Neuronal stem cell (in vitro differentiated cells): ENCODE measurements around the gene PLPPR1.
"Not testable (repeated sequence)": the region's sequence is repeated elsewhere in the genome, so short reads cannot be mapped to it uniquely, and the experiment has no call there.

ENCODE experiments used
- DNase-seq: peaks from one replicate; pipeline ENCODE4 v3.0.0-alpha.2; 2013; ENCODE audit warnings: low spot score
- H2AFZ ChIP-seq: one replicate; pipeline ENCODE4 v1.6.1; 2013; ENCODE audit warnings: mild to moderate bottlenecking, low read length, inconsistent platforms
- H2AK5ac ChIP-seq: 2 replicates; pipeline ENCODE4 v1.6.1; 2013; ENCODE audit warnings: low read depth, mild to moderate bottlenecking, inconsistent platforms, low read length, moderate library complexity, mixed read lengths
- H2BK120ac ChIP-seq: 2 replicates; pipeline ENCODE4 v1.6.1; 2013; ENCODE audit warnings: low read depth, mild to moderate bottlenecking, inconsistent platforms, low read length, moderate library complexity, mixed read lengths
- H2BK12ac ChIP-seq: one replicate; pipeline ENCODE4 v1.6.1; 2013; ENCODE audit warnings: low read length, inconsistent platforms
- H2BK15ac ChIP-seq: 2 replicates; pipeline ENCODE4 v1.6.1; 2013; ENCODE audit warnings: mild to moderate bottlenecking, low read length, inconsistent platforms, mixed read lengths
- H2BK5ac ChIP-seq: one replicate; pipeline ENCODE4 v1.6.1; 2013; ENCODE audit warnings: inconsistent platforms, mild to moderate bottlenecking, low read length, moderate library complexity
- H3K14ac ChIP-seq: one replicate; pipeline ENCODE4 v1.6.1; 2013; ENCODE audit warnings: low read length, inconsistent platforms
- H3K18ac ChIP-seq: 2 replicates; pipeline ENCODE4 v1.6.1; 2013; ENCODE audit warnings: low read length, inconsistent platforms
- H3K23ac ChIP-seq: 2 replicates; pipeline ENCODE4 v1.6.1; 2013; ENCODE audit warnings: low read depth, mild to moderate bottlenecking, mixed read lengths, low read length, inconsistent platforms; ENCODE audit not compliant: poor library complexity
- H3K27ac ChIP-seq: replicated peaks from 3 replicates; pipeline ENCODE4 v1.5.1; 2013; ENCODE audit warnings: low read length, inconsistent platforms
- H3K27me3 ChIP-seq, 3 experiments: 2 replicates each; pipeline ENCODE4 v1.6.1; 2013; ENCODE audit warnings: low read length in 3 of 3, mild to moderate bottlenecking in 2 of 3, inconsistent platforms in 1 of 3, low read depth in 1 of 3, mixed read lengths in 1 of 3, moderate library complexity in 1 of 3; ENCODE audit not compliant: control insufficient read depth in 3 of 3, insufficient read depth in 3 of 3
- H3K36me3 ChIP-seq, 2 donors: replicated peaks in 1 of 2; 2 replicates each; pipeline ENCODE4 v1.6.1; 2013; ENCODE audit warnings: low read length in 2 of 2; ENCODE audit not compliant: control insufficient read depth in 2 of 2, insufficient read depth in 2 of 2
- H3K4ac ChIP-seq: 2 replicates; pipeline ENCODE4 v1.6.1; 2013; ENCODE audit warnings: inconsistent platforms, mild to moderate bottlenecking, low read length, moderate library complexity
- H3K4me1 ChIP-seq, 2 donors: 1 replicate in 1 of 2; 2 replicates in 1 of 2; pipeline ENCODE4 v1.6.1; 2013; ENCODE audit warnings: low read length in 2 of 2, low read depth in 1 of 2; ENCODE audit not compliant: control insufficient read depth in 2 of 2, insufficient read depth in 1 of 2
- H3K4me2 ChIP-seq: one replicate; pipeline ENCODE4 v1.6.1; 2013; ENCODE audit warnings: mild to moderate bottlenecking, low read length, inconsistent platforms; ENCODE audit not compliant: insufficient read depth, poor library complexity, severe bottlenecking
- H3K4me3 ChIP-seq, 2 donors: 2 replicates each; pipeline ENCODE4 v1.5.1; 2013; ENCODE audit warnings: low read length in 2 of 2, mild to moderate bottlenecking in 2 of 2, inconsistent platforms in 1 of 2, moderate library complexity in 1 of 2
- H3K79me1 ChIP-seq: one replicate; pipeline ENCODE4 v1.6.1; 2013; ENCODE audit warnings: low read depth, mild to moderate bottlenecking, inconsistent platforms, low read length, moderate library complexity
- H3K9ac ChIP-seq: one replicate; pipeline ENCODE4 v1.6.1; 2013; ENCODE audit warnings: mild to moderate bottlenecking, low read depth, low read length, inconsistent platforms; ENCODE audit not compliant: poor library complexity
- H3K9me3 ChIP-seq, 2 donors: replicated peaks in 1 of 2; 2 replicates each; pipeline versions ENCODE3 to v1.6.1; 2013; ENCODE audit warnings: low read length in 2 of 2, mild to moderate bottlenecking in 2 of 2, inconsistent platforms in 1 of 2, low read depth in 1 of 2, mixed read lengths in 1 of 2, moderate library complexity in 1 of 2; ENCODE audit not compliant: control insufficient read depth in 2 of 2, insufficient read depth in 1 of 2
- H4K8ac ChIP-seq: one replicate; pipeline ENCODE4 v1.6.1; 2013; ENCODE audit warnings: low read depth, mild to moderate bottlenecking, inconsistent platforms, low read length, moderate library complexity
- H4K91ac ChIP-seq: one replicate; pipeline ENCODE4 v1.6.1; 2013; ENCODE audit warnings: low read length, low read depth, mild to moderate bottlenecking, inconsistent platforms; ENCODE audit not compliant: poor library complexity
- WGBS, 2 donors: extraction: QIAGEN DNeasy Blood & Tissue Kit; methylation state at CpG; one replicate each; pipeline ENCODE4 v1.1.7; 2013; ENCODE audit warnings: missing lambda C conversion rate in 2 of 2, mixed read lengths in 1 of 2; ENCODE audit not compliant: insufficient read length in 2 of 2, insufficient replicate concordance in 1 of 2; ENCODE audit errors: extremely low coverage in 2 of 2; 5-methylcytosine and 5-hydroxymethylcytosine counted together

PLPPR1 gene

GRCh38 chr9:101274971-101275768 is 246.6 kb downstream of the PLPPR1 start:
- no peak overlapping the region for H3K4me2 ChIP-seq
- H2BK120ac ChIP-seq, result no peak overlapping the region
- H3K4me3 ChIP-seq, result no peak overlapping the region
- no peak overlapping the region for H3K4ac ChIP-seq
- peaks cover 0 to 6% of the 10 kb centered on the region in 2 donors for H3K4me1 ChIP-seq
- DNase-seq, result no peak
- no peak overlapping the region for H3K9ac ChIP-seq
- no peak overlapping the region for H2BK15ac ChIP-seq
- H2AFZ ChIP-seq, result no peak overlapping the region
- H3K23ac ChIP-seq, result no peak overlapping the region
- no peak overlapping the region for H2BK5ac ChIP-seq
- H3K18ac ChIP-seq, result no peak overlapping the region
- H2BK12ac ChIP-seq, result no peak overlapping the region
- H3K9me3 ChIP-seq, result no peaks in the 10 kb centered on the region
- no peaks in the 10 kb centered on the region for H3K79me1 ChIP-seq
- no peaks in the 10 kb centered on the region for H3K36me3 ChIP-seq
- no CpG with 5 or more reads among the region's 8 CpGs for WGBS, 2 donors
- no peak overlapping the region for H2AK5ac ChIP-seq
- no peak overlapping the region for H3K27ac ChIP-seq
- H4K91ac ChIP-seq, result no peak overlapping the region
- no peak overlapping the region for H4K8ac ChIP-seq
- no peak overlapping the region for H3K14ac ChIP-seq
- H3K27me3 ChIP-seq, result no peaks in the 10 kb centered on the region

- H3K4me3 ChIP-seq, result no peak overlapping the region
- no peak overlapping the region for H2AFZ ChIP-seq
- no peak overlapping the region for H4K91ac ChIP-seq
- H3K27ac ChIP-seq, result no peak overlapping the region
- WGBS, 2 donors, result no CpG with 5 or more reads among the region's 6 CpGs
- H2BK120ac ChIP-seq, result no peak overlapping the region
- no peaks in the 10 kb centered on the region for H3K79me1 ChIP-seq
- no peak overlapping the region for H2BK15ac ChIP-seq
- H3K4ac ChIP-seq, result no peak overlapping the region
- no peak overlapping the region for H3K23ac ChIP-seq
- H3K36me3 ChIP-seq, result no peaks in the 10 kb centered on the region
- H2BK5ac ChIP-seq, result no peak overlapping the region
- no peak overlapping the region for H2BK12ac ChIP-seq
- no peak overlapping the region for H2AK5ac ChIP-seq
- H4K8ac ChIP-seq, result no peak overlapping the region
- H3K18ac ChIP-seq, result no peak overlapping the region
- no peak overlapping the region for H3K4me2 ChIP-seq
- no peaks in the 10 kb centered on the region for H3K9me3 ChIP-seq
- H3K4me1 ChIP-seq, result peaks cover 0 to 6% of the 10 kb centered on the region in 2 donors
- no peaks in the 10 kb centered on the region for H3K27me3 ChIP-seq
- DNase-seq, result no peak
- H3K14ac ChIP-seq, result no peak overlapping the region
- H3K9ac ChIP-seq, result no peak overlapping the region
Measured at GRCh38 chr9:101275769-101276250, 247.3 kb downstream of the PLPPR1 start.

GRCh38 chr9:101291043-101291442 is 262.5 kb downstream of the PLPPR1 start:
- not testable (repeated sequence) for H2BK12ac ChIP-seq, H3K27ac ChIP-seq, H2BK15ac ChIP-seq, H2BK5ac ChIP-seq, H2AFZ ChIP-seq, DNase-seq, H3K9me3 ChIP-seq, H3K27me3 ChIP-seq, H3K18ac ChIP-seq, H3K36me3 ChIP-seq, H3K9ac ChIP-seq, H3K23ac ChIP-seq, H4K8ac ChIP-seq, H3K4ac ChIP-seq, H3K4me1 ChIP-seq, H3K79me1 ChIP-seq, H4K91ac ChIP-seq, H2AK5ac ChIP-seq, H2BK120ac ChIP-seq, H3K4me2 ChIP-seq, H3K4me3 ChIP-seq, H3K14ac ChIP-seq
- no CpG with 5 or more reads among the region's 12 CpGs for WGBS, 2 donors

- no peak overlapping the region for H3K9ac ChIP-seq
- H3K36me3 ChIP-seq, result no peaks in the 10 kb centered on the region
- H2BK12ac ChIP-seq, result no peak overlapping the region
- no peak overlapping the region for H3K18ac ChIP-seq
- H3K4ac ChIP-seq, result no peak overlapping the region
- H2BK15ac ChIP-seq, result no peak overlapping the region
- H4K91ac ChIP-seq, result no peak overlapping the region
- H2AK5ac ChIP-seq, result no peak overlapping the region
- no peak overlapping the region for H2BK5ac ChIP-seq
- H3K4me2 ChIP-seq, result no peak overlapping the region
- H3K4me3 ChIP-seq, result no peak overlapping the region
- no peak overlapping the region for H4K8ac ChIP-seq
- no peak for DNase-seq
- H3K9me3 ChIP-seq, result no peaks in the 10 kb centered on the region
- H3K79me1 ChIP-seq, result no peaks in the 10 kb centered on the region
- no peaks in the 10 kb centered on the region for H3K4me1 ChIP-seq
- H3K23ac ChIP-seq, result no peak overlapping the region
- no peak overlapping the region for H3K27ac ChIP-seq
- H3K14ac ChIP-seq, result no peak overlapping the region
- H2BK120ac ChIP-seq, result no peak overlapping the region
- no peak overlapping the region for H2AFZ ChIP-seq
- H3K27me3 ChIP-seq, result no peaks in the 10 kb centered on the region
Measured at GRCh38 chr9:101299901-101300300, 271.4 kb downstream of the PLPPR1 start.
